ENCODE data around the gene DVL1.

DVL1 gene

DNA sequence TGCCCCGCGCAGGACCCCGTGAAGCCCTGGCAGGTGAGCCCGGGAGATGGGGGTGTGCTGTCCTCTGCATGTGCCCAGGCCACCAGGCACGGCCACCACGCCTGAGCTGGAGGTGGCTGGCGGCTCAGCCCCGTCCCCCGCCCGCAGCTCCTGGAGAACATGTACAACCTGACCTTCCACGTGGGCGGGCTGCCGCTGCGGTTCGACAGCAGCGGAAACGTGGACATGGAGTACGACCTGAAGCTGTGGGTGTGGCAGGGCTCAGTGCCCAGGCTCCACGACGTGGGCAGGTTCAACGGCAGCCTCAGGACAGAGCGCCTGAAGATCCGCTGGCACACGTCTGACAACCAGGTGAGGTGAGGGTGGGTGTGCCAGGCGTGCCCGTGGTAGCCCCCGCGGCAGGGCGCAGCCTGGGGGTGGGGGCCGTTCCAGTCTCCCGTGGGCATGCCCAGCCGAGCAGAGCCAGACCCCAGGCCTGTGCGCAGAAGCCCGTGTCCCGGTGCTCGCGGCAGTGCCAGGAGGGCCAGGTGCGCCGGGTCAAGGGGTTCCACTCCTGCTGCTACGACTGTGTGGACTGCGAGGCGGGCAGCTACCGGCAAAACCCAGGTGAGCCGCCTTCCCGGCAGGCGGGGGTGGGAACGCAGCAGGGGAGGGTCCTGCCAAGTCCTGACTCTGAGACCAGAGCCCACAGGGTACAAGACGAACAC, 16.3 kb downstream of the DVL1 start:
- no peaks in the 10 kb centered on the region for H3K36me3 ChIP-seq (ENCODE audit: control insufficient read depth, insufficient read depth, low read length)
- WGBS, 2 experiments = 92 to 94% methylated on average over 48 of the region's 48 CpGs
- no peaks in the 10 kb centered on the region for H3K9me3 ChIP-seq (ENCODE audit: control insufficient read depth, low read length)
- H3K4me3 ChIP-seq (ENCODE audit: insufficient read depth, low read depth, low read length) = no peak overlapping the region
- no peaks in the 10 kb centered on the region for H3K27me3 ChIP-seq (ENCODE audit: control insufficient read depth, insufficient read depth, low read length, poor library complexity, severe bottlenecking)
- H3K27ac ChIP-seq (ENCODE audit: insufficient read depth, low read depth, low read length, poor library complexity, severe bottlenecking) = no peak overlapping the region
- H3K4me1 ChIP-seq (ENCODE audit: control insufficient read depth, insufficient read depth, low read length) = no peaks in the 10 kb centered on the region

DNA sequence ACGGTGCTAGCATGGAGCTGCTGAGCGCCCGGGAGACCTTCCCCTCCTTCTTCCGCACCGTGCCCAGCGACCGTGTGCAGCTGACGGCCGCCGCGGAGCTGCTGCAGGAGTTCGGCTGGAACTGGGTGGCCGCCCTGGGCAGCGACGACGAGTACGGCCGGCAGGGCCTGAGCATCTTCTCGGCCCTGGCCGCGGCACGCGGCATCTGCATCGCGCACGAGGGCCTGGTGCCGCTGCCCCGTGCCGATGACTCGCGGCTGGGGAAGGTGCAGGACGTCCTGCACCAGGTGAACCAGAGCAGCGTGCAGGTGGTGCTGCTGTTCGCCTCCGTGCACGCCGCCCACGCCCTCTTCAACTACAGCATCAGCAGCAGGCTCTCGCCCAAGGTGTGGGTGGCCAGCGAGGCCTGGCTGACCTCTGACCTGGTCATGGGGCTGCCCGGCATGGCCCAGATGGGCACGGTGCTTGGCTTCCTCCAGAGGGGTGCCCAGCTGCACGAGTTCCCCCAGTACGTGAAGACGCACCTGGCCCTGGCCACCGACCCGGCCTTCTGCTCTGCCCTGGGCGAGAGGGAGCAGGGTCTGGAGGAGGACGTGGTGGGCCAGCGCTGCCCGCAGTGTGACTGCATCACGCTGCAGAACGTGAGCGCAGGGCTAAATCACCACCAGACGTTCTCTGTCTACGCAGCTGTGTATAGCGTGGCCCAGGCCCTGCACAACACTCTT, 17.0 kb downstream of the DVL1 start:
- Histone ChIP-seq H3K4me1 (ENCODE audit: control insufficient read depth, insufficient read depth, low read length) (no peaks in the 10 kb centered on the region), H3K36me3 (ENCODE audit: control insufficient read depth, insufficient read depth, low read length) (no peaks in the 10 kb centered on the region), H3K27me3 (ENCODE audit: control insufficient read depth, insufficient read depth, low read length, poor library complexity, severe bottlenecking) (no peaks in the 10 kb centered on the region), H3K27ac (ENCODE audit: insufficient read depth, low read depth, low read length, poor library complexity, severe bottlenecking) (no peak overlapping the region), H3K4me3 (ENCODE audit: insufficient read depth, low read depth, low read length) (no peak overlapping the region), H3K9me3 (ENCODE audit: control insufficient read depth, low read length) (no peaks in the 10 kb centered on the region)
- WGBS, 2 experiments = 90 to 91% methylated on average over 57 of the region's 57 CpGs

DNA sequence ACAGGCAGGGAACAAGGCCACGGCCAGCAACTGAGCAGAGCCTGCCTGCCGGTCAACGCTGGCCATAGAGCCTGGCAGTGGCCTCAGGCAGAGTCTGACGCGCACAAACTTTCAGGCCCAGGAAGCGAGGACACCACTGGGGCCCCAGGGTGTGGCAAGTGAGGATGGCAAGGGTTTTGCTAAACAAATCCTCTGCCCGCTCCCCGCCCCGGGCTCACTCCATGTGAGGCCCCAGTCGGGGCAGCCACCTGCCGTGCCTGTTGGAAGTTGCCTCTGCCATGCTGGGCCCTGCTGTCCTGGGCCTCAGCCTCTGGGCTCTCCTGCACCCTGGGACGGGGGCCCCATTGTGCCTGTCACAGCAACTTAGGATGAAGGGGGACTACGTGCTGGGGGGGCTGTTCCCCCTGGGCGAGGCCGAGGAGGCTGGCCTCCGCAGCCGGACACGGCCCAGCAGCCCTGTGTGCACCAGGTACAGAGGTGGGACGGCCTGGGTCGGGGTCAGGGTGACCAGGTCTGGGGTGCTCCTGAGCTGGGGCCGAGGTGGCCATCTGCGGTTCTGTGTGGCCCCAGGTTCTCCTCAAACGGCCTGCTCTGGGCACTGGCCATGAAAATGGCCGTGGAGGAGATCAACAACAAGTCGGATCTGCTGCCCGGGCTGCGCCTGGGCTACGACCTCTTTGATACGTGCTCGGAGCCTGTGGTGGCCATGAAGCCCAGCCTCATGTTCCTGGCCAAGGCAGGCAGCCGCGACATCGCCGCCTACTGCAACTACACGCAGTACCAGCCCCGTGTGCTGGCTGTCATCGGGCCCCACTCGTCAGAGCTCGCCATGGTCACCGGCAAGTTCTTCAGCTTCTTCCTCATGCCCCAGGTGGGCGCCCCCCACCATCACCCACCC, 17.9 kb downstream of the DVL1 start, which contains the start of gene TAS1R3:
Gene TAS1R3 (plus strand): TSS at position 213 of the 898 bp plus-strand sequence. CDS start 66 bp downstream, at position 279.
- H3K4me1 ChIP-seq (ENCODE audit: control insufficient read depth, insufficient read depth, low read length) = no peaks in the 10 kb centered on the region
- WGBS, 2 experiments = 84 to 86% methylated on average over 41 of the region's 41 CpGs
- no peaks in the 10 kb centered on the region for H3K27me3 ChIP-seq (ENCODE audit: control insufficient read depth, insufficient read depth, low read length, poor library complexity, severe bottlenecking)
- no peaks in the 10 kb centered on the region for H3K9me3 ChIP-seq (ENCODE audit: control insufficient read depth, low read length)
- no peak within 1 kb of the TSS for H3K4me3 ChIP-seq (ENCODE audit: insufficient read depth, low read depth, low read length)
- H3K27ac ChIP-seq (ENCODE audit: insufficient read depth, low read depth, low read length, poor library complexity, severe bottlenecking) = no peak within 1 kb of the TSS
- H3K36me3 ChIP-seq (ENCODE audit: control insufficient read depth, insufficient read depth, low read length) = no peaks in the 10 kb centered on the region

DNA sequence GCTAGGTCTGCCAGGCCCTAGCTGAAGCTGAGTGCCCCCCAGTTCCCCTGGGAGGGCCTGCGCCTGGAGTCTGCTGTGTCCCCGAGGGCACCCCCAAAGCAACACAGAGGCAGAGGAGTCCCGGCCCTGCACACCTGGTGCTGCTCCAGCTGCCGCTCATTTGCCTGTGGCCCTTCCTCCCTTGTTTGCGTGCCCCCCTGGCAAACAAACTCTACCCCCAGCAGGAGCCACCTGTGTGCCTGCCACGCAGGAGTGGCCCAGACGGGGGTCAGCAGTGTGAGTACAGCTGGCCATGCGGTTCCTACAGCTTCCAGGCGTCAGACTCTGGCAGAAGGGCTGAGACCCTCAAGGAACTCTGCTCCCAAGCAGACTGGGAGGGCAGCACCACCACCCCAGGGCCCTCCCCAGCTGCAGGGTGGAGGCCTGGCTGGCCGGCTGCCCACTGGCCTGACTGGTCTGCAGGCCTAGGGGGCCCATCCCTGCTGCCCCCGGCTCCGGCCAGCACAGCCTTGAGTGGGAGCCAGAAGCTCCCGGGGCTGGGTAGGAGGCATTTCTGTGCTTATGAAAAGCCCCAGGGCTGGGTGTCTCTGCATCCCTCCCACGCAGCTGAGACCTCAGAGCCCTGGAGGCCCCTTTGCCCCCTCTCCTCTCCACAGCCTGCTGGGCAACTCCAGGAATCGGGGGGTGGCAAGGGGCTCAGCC, 18.7 kb downstream of the DVL1 start:
- no peaks in the 10 kb centered on the region for H3K9me3 ChIP-seq (ENCODE audit: control insufficient read depth, low read length)
- WGBS, 2 experiments = 88 to 89% methylated on average over 15 of the region's 15 CpGs
- H3K27me3 ChIP-seq (ENCODE audit: control insufficient read depth, insufficient read depth, low read length, poor library complexity, severe bottlenecking) = no peaks in the 10 kb centered on the region
- no peak overlapping the region for H3K27ac ChIP-seq (ENCODE audit: insufficient read depth, low read depth, low read length, poor library complexity, severe bottlenecking)
- peaks cover 2% of the 10 kb centered on the region for H3K4me1 ChIP-seq (ENCODE audit: control insufficient read depth, insufficient read depth, low read length)
- H3K36me3 ChIP-seq (ENCODE audit: control insufficient read depth, insufficient read depth, low read length) = no peaks in the 10 kb centered on the region
- no peak overlapping the region for H3K4me3 ChIP-seq (ENCODE audit: insufficient read depth, low read depth, low read length)

DNA sequence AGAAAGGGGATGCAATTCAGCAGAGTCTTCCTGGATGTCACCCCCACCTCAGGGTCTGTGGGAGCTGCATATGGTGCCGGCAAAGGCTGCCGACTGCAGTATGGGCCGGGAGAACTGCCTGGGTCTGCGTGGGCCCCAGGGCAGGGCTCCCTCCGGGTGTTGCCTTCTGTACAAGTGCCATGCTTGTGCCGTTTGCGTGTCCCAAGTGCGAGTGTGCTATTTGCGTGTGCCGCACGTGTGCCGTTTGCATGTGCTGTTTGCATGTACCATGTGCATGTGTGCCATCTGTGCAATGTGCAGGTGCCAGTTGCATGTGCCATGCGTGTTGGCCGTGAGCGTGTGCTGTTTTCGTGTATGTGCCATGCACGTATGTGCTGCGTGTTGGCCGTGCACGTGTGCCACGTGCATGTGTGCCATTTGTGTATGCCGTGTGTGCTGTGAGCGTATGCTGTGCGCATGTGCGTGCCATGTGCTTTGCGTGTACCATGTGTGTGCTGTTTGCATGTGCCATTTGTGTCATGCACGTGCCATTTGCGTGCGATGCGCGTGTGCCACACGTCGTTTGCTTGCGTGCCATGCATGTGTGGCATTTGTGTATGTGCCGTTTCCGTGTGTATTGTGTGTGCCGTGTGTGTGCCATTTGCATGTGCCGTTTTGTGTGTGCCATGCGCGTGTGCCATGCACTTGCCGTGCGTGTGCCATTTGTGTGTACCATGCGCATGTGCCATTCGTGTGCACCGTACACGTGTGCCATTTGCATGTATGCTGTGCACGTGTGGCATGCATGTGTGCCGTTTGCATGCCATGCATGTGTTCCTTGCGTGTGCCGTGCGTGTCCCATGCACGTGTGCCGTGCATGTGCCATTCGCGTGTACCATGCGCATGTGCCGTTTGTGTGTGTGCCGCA, 19.7 kb downstream of the DVL1 start:
- no peaks in the 10 kb centered on the region for H3K27me3 ChIP-seq (ENCODE audit: control insufficient read depth, insufficient read depth, low read length, poor library complexity, severe bottlenecking)
- no peak overlapping the region for H3K4me3 ChIP-seq (ENCODE audit: insufficient read depth, low read depth, low read length)
- 95% methylated on average over 58 of the region's 58 CpGs for WGBS, 2 experiments
- peaks cover 4% of the 10 kb centered on the region for H3K4me1 ChIP-seq (ENCODE audit: control insufficient read depth, insufficient read depth, low read length)
- no peak overlapping the region for H3K27ac ChIP-seq (ENCODE audit: insufficient read depth, low read depth, low read length, poor library complexity, severe bottlenecking)
- H3K36me3 ChIP-seq (ENCODE audit: control insufficient read depth, insufficient read depth, low read length) = no peaks in the 10 kb centered on the region
- H3K9me3 ChIP-seq (ENCODE audit: control insufficient read depth, low read length) = no peaks in the 10 kb centered on the region

DNA sequence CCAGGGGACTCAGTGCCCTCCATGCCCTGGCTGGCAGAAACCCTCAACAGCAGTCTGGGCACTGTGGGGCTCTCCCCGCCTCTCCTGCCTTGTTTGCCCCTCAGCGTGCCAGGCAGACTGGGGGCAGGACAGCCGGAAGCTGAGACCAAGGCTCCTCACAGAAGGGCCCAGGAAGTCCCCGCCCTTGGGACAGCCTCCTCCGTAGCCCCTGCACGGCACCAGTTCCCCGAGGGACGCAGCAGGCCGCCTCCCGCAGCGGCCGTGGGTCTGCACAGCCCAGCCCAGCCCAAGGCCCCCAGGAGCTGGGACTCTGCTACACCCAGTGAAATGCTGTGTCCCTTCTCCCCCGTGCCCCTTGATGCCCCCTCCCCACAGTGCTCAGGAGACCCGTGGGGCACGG, 21.0 kb downstream of the DVL1 start:
- Histone ChIP-seq H3K9me3 (ENCODE audit: control insufficient read depth, low read length) (no peaks in the 10 kb centered on the region), H3K27me3 (ENCODE audit: control insufficient read depth, insufficient read depth, low read length, poor library complexity, severe bottlenecking) (no peaks in the 10 kb centered on the region), H3K4me3 (ENCODE audit: insufficient read depth, low read depth, low read length) (no peak overlapping the region), H3K36me3 (ENCODE audit: control insufficient read depth, insufficient read depth, low read length) (no peaks in the 10 kb centered on the region), H3K4me1 (ENCODE audit: control insufficient read depth, insufficient read depth, low read length) (peaks cover 4% of the 10 kb centered on the region), H3K27ac (ENCODE audit: insufficient read depth, low read depth, low read length, poor library complexity, severe bottlenecking) (no peak overlapping the region)
- WGBS, 2 experiments = 93 to 94% methylated on average over 15 of the region's 15 CpGs

DNA sequence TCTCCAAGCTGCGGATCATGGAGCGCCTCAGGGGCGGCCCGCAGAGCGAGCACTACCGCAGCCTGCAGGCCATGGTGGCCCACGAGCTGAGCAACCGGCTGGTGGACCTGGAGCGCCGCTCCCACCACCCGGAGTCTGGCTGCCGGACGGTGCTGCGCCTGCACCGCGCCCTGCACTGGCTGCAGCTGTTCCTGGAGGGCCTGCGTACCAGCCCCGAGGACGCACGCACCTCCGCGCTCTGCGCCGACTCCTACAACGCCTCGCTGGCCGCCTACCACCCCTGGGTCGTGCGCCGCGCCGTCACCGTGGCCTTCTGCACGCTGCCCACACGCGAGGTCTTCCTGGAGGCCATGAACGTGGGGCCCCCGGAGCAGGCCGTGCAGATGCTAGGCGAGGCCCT, 21.9 kb downstream of the DVL1 start:
- Histone ChIP-seq H3K36me3 (ENCODE audit: control insufficient read depth, insufficient read depth, low read length) (no peaks in the 10 kb centered on the region), H3K27me3 (ENCODE audit: control insufficient read depth, insufficient read depth, low read length, poor library complexity, severe bottlenecking) (no peaks in the 10 kb centered on the region), H3K9me3 (ENCODE audit: control insufficient read depth, low read length) (no peaks in the 10 kb centered on the region), H3K4me1 (ENCODE audit: control insufficient read depth, insufficient read depth, low read length) (peaks cover 4% of the 10 kb centered on the region), H3K27ac (ENCODE audit: insufficient read depth, low read depth, low read length, poor library complexity, severe bottlenecking) (no peak overlapping the region), H3K4me3 (ENCODE audit: insufficient read depth, low read depth, low read length) (no peak overlapping the region)
- 93 to 94% methylated on average over 40 of the region's 40 CpGs for WGBS, 2 experiments

DNA sequence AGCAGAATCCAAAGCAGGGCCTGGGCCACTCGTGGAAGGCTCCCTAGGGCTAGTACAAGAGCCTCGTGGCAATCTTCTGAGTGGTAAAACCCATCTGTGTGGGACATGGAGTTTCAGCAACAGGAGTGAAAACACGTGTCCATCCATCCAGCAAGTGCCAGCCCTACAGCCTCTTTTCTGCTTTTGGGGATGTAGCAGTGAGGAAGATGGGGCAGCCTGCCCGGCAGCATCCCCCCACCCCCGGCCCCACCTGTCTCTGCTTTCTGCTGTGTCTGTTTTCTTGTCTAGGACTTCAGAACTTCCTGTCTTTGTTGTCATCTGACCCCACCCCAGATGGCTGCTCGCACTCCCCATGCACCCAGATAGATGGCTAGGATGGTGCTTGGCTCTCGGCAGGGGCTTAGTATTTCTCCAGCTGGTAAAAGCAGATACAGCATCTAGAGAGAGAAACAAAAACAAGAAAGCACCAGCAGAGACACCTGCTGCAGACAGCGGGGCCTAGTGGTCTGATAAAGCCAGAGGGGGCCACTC, 23.1 kb downstream of the DVL1 start:
- H3K9me3 ChIP-seq (ENCODE audit: control insufficient read depth, low read length) = no peaks in the 10 kb centered on the region
- WGBS, 2 experiments = 92 to 95% methylated on average over 8 of the region's 8 CpGs
- no peak overlapping the region for H3K4me3 ChIP-seq (ENCODE audit: insufficient read depth, low read depth, low read length)
- no peak overlapping the region for H3K27ac ChIP-seq (ENCODE audit: insufficient read depth, low read depth, low read length, poor library complexity, severe bottlenecking)
- H3K27me3 ChIP-seq (ENCODE audit: control insufficient read depth, insufficient read depth, low read length, poor library complexity, severe bottlenecking) = no peaks in the 10 kb centered on the region
- H3K36me3 ChIP-seq (ENCODE audit: control insufficient read depth, insufficient read depth, low read length) = peaks cover under 1% of the 10 kb centered on the region
- peaks cover 4% of the 10 kb centered on the region for H3K4me1 ChIP-seq (ENCODE audit: control insufficient read depth, insufficient read depth, low read length)

Data from ectodermal cell (in vitro differentiated cells).